Erythroblast (primary cell): ENCODE data around the gene TGFBI.

ENCODE experiments used
- GATA1 ChIP-seq: IDR thresholded peaks from 2 replicates; pipeline ENCODE4 v1.6.1; 2011; ENCODE audit warnings: low read depth, mild to moderate bottlenecking, control low read depth, low read length, moderate library complexity
- POLR2A ChIP-seq: IDR thresholded peaks from 2 replicates; pipeline ENCODE4 v1.6.1; 2011; ENCODE audit warnings: mild to moderate bottlenecking, low read length

DNA sequence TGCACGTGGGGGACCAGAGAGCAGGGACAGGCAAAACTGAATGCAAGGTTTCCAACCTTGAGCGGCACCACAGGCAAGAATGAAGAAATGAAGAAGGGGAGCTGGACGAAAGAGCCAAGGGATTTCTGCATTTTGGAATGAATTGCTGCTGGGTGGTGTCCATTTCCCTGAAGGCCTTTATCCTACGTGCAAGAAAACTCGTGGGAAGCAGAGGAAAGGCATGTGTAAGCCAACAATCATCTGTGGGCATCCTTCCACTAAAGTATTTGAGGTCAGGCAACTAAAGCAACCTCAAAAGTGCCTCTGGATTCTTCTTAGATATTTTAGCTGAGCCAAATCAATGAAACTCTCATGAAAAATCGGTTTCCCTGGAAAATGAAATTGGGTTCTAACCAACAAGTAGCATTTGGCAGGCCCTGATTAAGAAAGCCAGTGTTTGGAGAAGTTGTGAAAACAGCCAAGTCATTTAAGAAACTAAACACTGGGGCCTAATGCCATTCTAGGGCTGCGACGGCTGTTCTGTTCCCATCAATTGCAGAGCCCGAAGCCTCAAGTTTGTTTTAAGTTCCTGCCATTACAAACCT lies 4.7 kb upstream of the TGFBI start:
- TF ChIP-seq POLR2A (no peak), GATA1 (no peak)
